ENCODE results near the gene KAT6B.

The KAT6B gene

DNA sequence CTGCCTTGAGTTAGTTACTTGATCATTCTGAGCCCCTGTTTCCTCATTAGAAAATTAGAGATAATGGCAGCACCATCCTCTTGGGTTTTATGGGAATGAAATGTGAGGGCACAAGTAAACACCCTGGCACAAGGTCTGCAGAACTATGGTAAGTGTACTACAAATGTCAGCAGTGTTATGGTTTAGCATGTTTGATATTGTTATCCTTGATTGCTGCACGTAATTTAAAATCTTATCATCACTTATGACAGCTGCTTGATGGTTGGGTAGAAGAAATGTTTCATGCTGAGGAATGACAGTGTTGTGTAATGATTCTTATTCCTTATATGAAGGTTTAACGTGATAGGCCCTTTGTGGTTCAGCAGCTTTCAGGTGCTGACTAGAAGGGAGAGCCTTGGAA, 134.3 kb downstream of the KAT6B start:
- DNase-seq = no peak

DNA sequence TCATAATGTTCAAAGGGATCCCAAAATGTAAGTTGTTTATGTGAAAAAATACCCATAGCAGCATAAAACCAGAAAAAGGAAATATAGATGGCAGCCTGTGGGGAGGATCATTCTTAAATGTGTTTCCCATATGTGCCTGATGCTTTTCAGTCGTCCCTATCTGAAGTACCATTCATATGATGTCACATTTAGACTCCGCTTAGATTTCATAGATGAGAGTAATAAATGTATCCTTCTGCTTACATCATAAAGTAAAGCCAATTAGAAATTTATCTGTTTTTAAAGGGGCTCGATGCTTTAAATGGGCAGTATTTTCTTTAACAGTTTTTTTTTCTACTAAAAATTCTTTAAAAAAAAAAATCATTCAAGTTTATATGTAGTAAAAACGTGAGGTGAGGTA, 136.1 kb downstream of the KAT6B start:
- DNase-seq = no peak

DNA sequence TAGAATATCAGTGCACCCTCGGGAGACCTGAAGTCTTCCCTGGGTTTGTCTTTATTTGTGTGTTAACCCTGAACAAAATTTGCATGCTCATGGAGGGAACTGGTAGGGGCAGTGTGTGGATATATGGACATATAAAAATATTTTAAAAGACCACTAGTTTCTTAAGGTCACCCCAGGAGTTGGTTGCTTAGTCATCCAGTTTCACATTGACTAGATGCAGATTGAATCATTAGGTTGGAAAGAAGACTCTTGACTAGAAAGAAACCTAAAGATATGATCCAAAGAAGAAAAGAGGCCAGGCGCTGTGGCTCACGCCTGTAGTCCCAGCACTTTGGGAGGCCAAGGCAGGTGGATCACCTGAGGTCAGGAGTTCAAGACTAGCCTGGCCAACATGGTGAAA, 137.1 kb downstream of the KAT6B start:
- DNase-seq = no peak

DNA sequence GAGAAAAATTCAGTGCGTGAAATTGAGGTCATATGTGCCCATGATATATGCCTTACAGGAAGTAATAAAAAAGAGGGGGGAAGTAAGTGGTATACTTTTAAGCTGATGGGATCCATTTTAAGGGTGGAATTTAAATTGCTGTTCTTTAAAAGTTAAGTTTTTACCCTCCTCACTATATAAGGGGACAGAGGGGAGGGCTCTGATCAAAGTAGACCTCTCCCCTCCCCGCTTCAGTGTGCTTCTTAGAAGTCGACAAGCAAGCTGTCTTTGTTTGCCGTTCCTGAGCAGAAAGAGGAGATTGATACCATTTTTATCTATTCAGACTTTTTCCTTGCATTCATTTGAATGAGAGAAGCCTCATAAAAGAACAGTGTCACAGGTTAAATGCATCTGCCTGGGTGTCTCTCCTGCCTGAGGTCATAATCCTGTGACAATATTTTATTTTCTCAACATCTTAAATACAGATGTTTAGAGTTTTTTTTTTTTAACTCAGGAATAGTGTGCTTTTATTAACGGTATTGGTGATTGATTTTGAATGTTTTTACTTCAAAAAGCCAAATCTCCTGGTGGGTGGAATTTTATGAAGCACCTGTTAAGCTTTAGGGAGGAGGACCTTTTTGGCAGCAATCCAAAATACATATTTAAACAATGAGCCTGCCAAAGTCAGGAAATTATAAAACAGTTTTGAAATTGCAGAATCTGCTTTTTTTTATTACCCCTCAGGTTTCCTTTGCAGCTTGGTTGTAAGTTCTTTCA, 141.7 kb downstream of the KAT6B start:
- no peak for DNase-seq

DNA sequence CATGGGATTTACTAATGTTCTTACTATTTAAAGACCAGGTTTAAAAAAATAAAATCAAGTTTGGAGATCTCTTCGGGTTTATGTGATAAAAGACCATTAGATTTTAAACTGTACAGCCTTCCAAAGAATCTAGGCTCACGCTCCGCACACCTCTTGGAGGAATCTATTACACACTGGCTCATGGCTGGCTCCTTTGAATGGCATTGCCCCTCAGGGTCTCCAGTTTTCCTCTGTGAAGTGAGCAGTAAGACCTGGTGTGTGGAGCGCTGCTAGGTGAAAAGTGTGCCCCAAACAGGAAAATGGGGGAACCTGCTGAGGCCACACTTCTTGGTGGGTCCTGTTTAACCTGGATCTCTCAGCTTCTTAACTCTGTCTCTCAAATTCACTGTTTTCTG, 142.3 kb downstream of the KAT6B start:
- no peak for DNase-seq

DNA sequence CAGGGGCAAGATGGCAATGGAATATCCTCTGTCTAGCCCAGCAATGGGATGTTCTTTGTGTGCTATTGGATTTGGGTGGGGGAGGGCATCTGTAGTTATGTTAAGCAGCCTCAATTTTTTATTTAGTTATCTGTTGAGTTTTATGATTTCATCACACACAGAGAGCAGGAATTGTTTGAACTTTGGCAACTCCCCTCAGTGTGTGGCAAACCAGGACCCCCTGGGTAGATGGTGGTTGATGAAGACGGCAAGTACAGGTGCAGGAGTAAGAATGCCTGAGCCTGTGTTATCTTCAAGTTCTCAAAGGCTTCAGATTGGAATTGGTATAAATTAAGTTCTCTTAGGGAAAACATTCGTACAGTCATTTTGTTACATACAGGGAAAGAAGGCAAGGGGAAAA, 142.7 kb downstream of the KAT6B start:
- DNase-seq = no peak

DNA sequence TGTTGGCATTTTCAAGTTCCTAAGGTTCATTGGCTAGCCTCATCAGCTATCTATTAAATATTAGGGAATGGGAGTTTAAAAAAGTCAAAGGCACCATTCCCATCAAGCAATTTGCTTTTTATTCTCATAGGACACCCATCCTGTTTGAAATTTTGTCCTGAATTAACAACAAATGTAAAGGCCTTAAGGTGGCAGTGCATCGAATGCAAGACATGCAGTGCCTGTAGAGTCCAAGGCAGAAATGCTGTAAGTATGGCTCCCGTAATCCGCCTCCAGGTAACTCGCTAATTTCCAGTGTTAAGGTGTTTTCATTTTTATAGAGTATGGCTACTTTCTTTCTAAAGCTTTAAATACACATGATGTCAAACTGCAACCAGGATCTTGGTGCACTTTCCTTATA, 143.1 kb downstream of the KAT6B start:
- no peak for DNase-seq

DNA sequence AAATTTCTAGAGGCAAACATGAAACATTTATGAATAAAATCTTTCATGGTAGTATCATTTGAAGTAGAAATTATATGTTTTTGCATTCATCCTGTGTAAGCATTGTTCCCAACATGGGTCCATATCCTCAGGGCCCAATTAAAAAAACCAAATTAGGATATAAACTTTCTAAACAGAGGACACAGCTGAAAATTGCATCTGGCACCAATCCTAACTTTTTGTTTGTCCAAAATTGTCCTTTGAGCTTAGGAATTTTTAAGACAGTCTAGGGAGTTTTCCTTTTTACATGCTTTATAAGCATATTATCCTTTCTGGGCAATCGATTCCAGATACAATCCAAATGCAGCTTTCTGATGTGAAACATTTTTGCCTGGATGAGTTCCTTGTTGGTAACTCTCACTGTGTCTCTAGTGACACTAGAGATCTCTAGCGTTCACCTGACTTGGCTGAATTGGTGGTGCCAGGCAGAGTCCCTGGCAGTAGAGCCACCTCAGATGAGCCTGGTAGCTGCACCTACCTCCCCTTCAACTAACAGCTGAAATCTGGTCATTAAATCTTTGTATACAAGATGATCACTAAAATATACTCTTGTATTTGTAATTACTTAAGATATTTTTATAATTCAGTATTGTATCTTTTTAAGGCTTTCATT, 147.5 kb downstream of the KAT6B start:
- DNase-seq = no peak

DNA sequence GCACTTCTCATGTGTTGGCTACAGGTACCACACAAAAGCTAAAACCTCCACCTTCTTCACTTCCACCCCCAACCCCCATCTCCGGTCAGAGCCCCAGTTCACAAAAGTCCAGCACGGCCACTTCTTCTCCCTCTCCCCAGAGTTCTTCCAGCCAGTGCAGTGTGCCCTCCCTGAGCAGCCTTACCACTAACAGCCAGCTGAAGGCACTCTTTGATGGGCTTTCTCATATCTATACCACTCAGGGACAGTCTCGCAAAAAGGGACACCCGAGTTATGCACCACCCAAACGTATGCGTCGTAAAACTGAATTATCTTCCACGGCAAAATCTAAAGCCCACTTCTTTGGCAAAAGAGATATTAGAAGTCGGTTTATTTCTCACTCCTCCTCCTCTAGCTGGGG, 149.4 kb downstream of the KAT6B start:
- DNase-seq = no peak

DNA sequence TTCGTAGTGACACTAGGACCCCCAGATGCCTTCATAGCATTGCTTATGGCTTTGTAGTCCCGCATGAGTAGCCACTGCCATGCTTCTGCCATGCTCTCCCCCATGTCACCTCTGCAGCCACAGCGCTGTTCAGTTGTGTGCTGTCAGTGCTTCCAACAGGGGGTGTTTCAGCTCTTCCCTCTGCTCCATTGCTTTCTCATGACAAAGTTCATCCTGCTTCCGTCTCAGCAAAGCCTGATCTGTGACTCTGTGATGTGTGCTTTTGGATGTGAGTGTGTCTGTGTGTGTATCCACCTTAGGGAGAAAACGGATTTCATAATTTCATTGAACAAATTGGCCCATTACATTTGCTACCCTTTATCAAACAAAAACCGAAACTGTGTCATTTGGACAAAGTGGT, 150.2 kb downstream of the KAT6B start:
- DNase-seq = no peak

DNA sequence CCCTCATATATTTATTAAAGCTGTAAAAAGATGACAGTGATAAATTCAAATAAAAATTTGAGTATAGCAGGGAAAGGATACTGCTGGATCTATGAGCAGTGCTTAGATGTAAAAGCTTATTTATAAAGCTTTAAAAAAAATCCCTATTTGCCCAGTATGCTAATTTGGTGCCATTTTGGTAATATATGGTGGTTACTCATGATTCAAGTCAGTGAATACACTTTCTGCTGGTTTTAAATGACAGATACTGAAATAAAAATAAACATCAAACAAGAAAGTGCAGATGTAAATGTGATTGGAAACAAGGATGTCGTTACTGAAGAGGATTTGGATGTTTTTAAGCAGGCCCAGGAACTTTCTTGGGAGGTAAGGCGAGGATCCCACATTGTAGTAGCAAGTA, 150.7 kb downstream of the KAT6B start:
- DNase-seq = no peak

DNA sequence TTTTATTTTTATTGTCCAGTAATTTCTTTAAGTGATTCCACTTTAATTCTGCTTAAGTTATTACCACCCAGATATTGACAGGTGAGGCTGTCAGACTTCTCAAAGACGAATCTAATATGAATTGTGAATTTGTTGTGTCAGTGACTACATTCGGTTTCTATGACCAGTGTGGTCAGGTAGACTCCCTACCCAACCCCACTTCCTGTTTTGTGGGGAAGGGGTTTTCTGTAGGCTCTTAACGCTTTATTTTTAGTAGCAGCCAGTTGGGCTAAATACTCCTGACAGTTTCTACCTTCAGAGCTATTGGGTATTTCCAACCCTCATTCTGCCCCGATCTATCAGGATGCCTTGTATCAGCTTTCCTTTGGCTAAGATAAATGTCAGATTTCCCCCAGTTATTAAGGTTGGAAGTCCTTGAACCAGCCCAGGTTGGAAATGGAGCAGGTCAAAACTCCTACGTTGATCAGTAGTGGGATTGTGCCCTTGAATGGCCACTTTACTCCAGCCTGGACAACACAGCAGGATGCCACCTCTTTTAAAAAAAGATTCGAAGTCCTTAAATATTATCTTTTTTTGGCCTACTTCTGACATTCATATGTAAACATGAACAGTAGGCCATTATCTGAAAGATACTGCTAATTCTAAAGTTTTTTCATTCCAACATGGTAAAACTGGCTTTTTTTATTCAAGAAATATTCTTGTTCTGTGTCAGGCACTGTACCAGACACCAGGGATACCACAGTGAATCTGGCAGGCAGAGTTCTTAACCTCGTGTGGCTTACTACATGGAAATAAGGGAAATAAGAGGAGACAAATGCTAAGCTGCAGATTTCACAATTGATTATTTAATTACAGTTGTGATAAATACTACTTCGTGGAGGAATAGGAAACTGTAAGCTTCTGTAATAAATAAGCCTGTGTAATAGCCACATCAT, 151.8 kb downstream of the KAT6B start:
- DNase-seq = no peak

DNA sequence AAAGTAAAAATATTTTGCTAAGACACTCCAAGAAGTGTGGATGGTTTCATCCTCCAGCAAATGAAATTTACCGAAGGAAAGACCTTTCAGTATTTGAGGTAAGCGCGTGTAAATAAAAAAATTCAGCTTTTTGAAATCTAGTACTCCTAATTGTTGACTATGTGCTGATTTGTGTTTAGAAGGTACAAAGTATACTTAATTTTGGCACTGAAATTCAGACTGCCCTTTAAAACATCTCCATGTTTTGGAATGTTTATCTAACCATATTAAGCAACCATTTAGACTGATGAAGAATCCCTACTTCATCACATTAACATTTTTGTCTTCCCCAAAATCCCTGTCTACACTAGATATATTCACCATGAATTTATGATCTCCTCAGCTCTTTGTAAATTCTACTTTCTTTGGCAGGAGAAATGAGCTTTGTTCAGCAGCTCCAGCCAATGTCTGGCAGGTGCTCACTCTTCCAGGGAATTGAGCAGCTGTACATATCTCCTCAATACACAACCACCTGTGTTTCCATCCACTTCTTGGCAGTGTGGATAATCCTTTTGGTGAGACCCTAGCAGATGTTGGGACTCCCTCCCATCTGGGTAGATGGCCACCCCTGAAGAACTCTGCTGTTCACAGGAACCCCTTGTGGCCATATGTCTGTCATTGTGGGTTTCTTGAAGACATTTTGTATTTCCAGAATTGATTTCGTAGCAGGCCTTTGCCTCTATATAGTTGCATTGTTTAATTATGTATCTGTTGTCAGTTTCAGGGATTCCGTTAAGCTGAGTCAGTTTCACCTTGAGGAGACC, 155.6 kb downstream of the KAT6B start:
- no peak for DNase-seq

DNA sequence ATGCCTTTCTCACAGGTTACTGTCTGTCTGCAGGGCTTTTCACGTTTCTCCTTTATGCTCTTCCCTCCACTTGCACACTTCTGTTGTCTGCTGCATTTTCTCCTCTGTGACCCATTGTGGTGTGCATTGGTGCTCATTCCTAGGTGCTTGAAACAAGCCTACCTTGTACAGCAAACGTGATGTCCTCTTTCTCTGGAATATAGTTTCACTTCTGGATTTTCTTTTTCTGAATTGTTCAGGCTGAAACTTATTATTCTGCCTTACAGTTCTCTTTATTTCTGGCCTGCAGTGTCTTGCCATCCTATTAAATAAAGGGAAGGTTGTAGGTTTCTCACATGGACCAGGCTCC, 156.2 kb downstream of the KAT6B start:
- no peak for DNase-seq

DNA sequence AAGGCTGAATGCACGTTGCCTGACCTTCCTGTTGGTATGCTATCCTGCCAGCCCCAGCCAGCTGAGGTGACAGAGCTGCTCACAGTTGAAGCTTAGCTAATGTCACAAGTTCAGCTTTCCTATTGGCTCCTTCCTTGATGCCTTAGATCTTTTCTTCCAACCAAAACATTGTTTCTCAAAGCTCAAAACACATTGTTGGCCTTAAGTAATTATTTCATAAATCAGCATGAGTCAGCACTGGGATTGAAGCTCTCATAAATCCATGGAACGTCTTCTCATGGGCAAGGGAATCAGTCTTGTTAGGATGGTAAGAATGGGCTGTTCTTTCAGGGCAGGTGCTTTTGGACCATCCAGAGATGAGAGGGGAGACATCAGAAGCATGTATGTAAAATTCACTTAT, 157.0 kb downstream of the KAT6B start:
- DNase-seq = no peak

DNA sequence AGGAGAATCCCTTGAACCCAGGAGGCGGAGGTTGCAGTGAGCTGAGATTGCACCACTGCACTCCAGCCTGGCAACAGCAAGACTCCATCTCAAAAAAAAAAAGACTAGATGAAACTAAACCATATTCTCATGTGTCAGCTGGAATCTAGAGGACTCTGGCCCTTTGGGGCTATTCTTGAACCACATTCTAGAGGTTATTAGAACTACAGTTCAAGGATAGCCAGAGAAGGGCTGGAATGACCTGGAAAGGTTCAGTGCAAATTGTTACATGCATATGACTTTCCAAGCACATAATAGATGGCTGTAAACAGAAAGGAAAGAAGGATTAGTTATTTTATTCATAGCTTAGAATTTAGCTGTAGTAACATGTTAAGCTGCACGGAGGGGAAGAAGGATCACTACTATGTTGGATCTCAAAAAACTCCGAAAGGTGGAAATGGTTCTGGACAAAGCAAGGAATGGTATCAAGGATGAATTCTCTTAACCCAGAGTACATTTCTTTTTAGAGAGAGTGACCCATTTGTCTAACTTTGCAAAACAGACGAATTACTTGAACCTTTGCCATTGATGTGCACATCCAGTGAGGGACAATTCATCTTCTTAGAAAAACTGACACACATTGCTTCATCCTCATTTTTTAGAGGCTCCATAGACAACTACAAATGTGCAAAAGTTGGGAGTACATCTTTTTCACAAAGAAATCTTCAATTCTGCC, 161.1 kb downstream of the KAT6B start:
- no peak for DNase-seq

DNA sequence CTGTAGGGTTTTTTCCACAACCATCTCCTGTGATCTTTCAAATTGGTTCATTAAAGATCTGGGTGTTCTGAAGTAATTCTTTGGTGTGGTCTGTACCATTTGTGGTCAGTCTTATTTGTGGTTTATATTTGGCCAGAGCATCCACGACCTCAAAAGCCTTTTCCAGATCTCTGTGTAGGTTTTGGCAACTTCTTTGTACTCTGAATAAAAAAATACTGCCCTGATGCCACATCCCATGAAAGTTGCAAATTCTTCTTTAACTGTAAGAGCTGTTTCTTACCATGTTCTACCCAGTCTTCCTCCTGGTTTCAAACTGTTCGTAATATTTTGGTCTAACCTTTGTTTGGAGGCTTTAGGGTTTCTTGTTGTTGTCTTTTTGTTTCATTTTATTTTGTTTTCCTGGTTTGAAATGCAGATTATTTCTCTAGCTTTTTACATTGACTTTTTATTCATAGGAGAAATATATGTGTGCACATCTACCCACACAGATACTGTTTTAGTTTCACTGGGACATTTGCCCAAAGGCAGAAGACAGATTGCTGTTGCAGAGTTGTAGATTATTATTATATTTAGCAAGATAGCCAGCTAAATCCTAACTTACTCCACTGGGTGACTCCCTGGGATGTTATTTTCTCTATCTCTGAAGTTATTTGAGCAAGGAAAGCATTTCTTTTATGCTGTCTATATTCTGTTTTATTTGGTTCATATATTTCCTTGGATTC, 161.8 kb downstream of the KAT6B start:
- no peak for DNase-seq

DNA sequence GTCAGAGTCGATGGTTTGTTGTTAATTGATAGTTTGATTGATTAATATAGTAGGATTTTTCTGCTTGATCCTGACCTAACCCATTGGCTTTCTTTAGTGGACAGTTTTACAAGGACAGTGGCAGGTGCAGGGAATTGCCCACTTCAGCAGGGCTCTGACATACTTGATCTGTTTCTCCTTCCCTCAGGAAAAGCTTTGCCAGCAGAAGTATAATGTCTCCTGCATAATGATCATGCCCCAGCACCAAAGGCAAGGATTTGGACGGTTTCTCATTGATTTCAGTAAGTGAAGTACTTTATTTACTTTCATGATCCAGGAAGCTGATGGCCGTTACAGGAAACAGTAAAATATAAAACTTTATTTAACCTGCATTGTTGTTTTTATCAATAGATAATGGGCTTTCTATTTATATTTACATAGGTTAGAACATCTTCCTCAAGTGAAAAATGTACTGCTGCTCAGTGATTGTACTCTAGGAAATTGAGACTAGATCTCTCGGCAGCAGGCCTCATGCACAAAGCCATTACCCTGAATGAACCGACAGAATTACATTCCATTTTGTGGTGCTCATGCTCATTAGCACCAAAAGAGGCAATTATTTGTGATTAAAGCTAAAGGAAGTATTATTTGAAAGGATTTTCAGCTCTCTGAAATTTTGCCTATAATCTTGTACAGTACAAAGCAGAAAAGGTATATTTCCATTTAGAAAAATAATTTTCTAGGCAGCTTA, 162.6 kb downstream of the KAT6B start:
- no peak for DNase-seq

DNA sequence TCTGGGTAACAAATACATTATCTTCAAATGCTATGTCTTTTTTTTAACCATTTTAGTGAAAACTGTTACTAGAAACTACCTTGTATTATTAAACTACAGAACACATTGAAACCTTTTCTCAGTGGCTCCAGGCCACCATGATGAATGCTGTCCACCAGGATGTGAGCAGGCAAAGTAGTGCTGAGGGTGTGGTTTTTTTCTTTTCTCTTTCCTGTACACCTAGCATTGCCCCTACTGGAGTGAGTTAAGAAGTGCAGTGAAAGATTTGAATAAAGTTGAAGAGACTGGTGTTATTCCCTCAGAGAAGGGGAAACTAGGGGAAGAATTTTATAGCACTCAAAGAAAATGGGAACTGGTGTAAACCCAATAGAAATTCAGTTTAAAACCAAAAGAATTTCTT, 165.0 kb downstream of the KAT6B start:
- no peak for DNase-seq

DNA sequence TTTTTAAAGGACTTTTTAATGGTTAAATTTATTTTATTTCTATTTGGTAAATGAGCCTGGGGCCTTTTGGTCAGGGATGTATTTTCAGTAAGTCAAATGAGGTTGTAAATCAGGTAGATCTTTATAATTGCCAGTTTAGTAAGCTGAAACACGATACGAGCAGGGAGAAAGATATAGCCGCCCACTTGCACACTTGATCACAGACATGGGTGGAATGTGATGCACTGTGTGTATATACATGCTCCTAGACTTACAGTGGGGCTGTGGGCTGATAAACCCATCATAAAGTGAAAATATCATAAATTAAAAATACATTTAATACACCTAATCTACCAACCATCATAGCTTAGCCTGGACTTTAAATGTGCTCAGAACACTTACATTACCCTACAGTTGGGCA, 165.7 kb downstream of the KAT6B start:
- no peak for DNase-seq

DNA sequence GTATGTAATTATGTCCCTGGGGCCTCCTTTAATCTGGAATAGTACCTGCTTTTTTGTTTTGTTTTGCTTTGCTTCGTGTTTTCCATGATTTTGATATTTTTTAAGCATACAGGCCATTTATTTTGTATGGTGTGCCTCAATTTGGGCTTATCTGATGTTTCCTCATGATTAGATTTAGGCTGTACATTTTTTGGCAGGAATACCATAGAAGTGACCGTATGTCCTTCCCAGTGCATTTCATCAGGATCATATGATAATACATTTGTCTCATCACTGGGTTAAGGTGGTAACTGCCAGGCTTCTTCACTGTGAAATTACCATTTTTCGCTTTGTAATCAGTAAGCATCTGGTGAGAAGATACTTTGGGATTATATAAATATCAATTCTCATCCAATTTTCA, 167.2 kb downstream of the KAT6B start:
- no peak for DNase-seq

Measured in T-helper 9 cell (primary cell).